ENCODE results near the gene KPNA2. TPM values are rescaled to one million over a fixed set of nuclear protein-coding genes. Genes with fewer than 3 reads are reported as not detected.

Gene KPNA2
- total and polyA plus RNA-seq, 2 of the 13 experiments (the other 11 are each of a cell fraction or from before 2014, with no cell fraction given) = 111 to 305 TPM

DNA sequence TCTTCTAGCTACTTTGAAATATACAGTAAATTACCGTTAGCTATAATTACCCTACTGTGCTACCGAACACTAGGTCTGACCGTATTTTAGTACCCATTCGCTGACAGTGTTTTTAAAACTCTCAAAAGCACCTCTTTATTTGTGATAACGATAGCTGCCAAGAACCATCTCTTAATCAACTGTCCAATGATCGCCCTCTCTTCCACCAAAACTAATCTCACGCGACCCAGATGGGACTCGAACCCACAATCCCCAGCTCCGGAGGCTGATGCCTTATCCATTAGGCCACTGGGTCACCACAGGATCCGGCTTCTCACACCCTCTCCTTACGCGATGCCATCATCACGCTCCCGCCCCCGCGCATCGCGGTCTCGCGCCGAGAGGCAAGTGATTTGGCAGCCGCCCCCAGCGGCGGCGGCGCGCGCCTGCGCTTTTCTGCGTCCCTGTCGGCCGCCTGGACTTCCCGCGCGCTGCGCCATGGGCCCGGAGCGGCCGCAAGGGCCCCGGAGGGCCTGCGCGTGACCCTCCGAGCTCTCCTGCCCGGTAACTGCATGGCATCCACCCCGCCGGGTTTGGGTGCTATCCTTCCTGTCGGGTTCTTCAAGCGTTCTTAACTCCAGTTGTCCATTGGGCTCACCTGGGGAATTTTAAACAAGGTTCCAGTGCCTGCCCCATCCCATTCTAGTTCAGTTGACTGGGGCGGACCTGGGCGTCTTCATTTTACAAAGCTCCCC is 15.7 kb upstream of the KPNA2 start (continued):
- TF ChIP-seq, protein P1, sequence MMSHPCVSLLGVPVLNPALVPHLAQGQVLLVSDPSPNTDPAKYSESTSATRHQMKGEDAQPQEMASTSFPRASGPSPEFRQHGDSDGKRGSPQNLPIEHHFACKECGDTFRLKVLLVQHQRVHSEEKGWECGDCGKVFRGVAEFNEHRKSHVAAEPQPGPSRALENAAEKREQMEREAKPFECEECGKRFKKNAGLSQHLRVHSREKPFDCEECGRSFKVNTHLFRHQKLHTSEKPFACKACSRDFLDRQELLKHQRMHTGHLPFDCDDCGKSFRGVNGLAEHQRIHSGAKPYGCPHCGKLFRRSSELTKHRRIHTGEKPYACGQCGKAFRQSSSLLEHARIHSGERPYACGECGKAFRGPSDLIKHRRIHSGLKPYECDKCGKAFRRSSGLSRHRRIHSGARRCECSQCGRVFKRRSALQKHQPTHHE (CRISPR knock-in tag; IDR thresholded peaks at IDR 0.05; ENCODE audit: borderline replicate concordance) = peak; percentile 87; the same call in 1 of the 2 replicates
- peak; percentile 69 for TF ChIP-seq MTERF4 (CRISPR knock-in tag; IDR thresholded peaks at IDR 0.05)
- TF ChIP-seq PLRG1 (conservative IDR thresholded peaks at IDR 0.05) = no peak
- TF ChIP-seq, protein P2, sequence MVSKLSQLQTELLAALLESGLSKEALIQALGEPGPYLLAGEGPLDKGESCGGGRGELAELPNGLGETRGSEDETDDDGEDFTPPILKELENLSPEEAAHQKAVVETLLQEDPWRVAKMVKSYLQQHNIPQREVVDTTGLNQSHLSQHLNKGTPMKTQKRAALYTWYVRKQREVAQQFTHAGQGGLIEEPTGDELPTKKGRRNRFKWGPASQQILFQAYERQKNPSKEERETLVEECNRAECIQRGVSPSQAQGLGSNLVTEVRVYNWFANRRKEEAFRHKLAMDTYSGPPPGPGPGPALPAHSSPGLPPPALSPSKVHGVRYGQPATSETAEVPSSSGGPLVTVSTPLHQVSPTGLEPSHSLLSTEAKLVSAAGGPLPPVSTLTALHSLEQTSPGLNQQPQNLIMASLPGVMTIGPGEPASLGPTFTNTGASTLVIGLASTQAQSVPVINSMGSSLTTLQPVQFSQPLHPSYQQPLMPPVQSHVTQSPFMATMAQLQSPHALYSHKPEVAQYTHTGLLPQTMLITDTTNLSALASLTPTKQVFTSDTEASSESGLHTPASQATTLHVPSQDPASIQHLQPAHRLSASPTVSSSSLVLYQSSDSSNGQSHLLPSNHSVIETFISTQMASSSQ (IDR thresholded peaks at IDR 0.05; ENCODE audit: low read depth) = peak; percentile 69; the same call in 1 of the 2 replicates
- TF ChIP-seq, protein P2 (CRISPR knock-in tag; IDR thresholded peaks at IDR 0.05; ENCODE audit: borderline replicate concordance) = peak; percentile 67; the same call in 1 of the 2 replicates
- TF ChIP-seq SAP130 (CRISPR knock-in tag; IDR thresholded peaks at IDR 0.05; ENCODE audit: low read depth) = peak; percentile 90
- no peak for TF ChIP-seq RAD51 (IDR thresholded peaks at IDR 0.05; ENCODE audit: borderline replicate concordance)
- TF ChIP-seq, protein P3, sequence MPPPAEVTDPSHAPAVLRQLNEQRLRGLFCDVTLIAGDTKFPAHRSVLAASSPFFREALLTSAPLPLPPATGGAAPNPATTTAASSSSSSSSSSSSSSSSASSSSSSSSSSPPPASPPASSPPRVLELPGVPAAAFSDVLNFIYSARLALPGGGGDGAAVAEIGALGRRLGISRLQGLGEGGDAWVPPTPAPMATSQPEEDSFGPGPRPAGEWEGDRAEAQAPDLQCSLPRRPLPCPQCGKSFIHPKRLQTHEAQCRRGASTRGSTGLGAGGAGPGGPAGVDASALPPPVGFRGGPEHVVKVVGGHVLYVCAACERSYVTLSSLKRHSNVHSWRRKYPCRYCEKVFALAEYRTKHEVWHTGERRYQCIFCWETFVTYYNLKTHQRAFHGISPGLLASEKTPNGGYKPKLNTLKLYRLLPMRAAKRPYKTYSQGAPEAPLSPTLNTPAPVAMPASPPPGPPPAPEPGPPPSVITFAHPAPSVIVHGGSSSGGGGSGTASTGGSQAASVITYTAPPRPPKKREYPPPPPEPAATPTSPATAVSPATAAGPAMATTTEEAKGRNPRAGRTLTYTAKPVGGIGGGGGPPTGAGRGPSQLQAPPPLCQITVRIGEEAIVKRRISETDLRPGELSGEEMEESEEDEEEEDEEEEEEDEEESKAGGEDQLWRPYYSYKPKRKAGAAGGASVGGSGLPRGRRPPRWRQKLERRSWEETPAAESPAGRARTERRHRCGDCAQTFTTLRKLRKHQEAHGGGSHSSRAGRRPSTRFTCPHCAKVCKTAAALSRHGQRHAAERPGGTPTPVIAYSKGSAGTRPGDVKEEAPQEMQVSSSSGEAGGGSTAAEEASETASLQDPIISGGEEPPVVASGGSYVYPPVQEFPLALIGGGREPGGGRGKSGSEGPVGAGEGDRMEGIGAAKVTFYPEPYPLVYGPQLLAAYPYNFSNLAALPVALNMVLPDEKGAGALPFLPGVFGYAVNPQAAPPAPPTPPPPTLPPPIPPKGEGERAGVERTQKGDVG (CRISPR knock-in tag; IDR thresholded peaks at IDR 0.05; ENCODE audit: borderline replicate concordance) = peak; percentile 94
- peak; percentile 90 for TF ChIP-seq ZNF431 (CRISPR knock-in tag; IDR thresholded peaks at IDR 0.05; ENCODE audit: borderline replicate concordance, low read depth)
- TF ChIP-seq FOXJ3 (CRISPR knock-in tag; IDR thresholded peaks at IDR 0.05; ENCODE audit: borderline replicate concordance) = 0 out of 2 replicates have a peak, but pooled peaks have one; percentile 32
- no peak for TF ChIP-seq ZNF260 (CRISPR knock-in tag; IDR thresholded peaks at IDR 0.05; ENCODE audit: borderline replicate concordance, low read depth)
- TF ChIP-seq ZNF781 (CRISPR knock-in tag; IDR thresholded peaks at IDR 0.05; ENCODE audit: borderline replicate concordance, not compliant biosample characterization) = peak; percentile 79
- peak; percentile 46 for TF ChIP-seq SP5 (CRISPR knock-in tag; IDR thresholded peaks at IDR 0.05; ENCODE audit: borderline replicate concordance, low read depth)
- TF ChIP-seq DNMT3B (CRISPR knock-in tag; conservative IDR thresholded peaks at IDR 0.05) = no peak
- TF ChIP-seq SIN3B (IDR thresholded peaks at IDR 0.05; ENCODE audit: low read length) = no peak; the same call in 1 of the 2 replicates
- peak; percentile 74; the same call in 1 of the 2 replicates for TF ChIP-seq KDM1A (CRISPR knock-in tag; IDR thresholded peaks at IDR 0.05)
- peak; percentile 36 for TF ChIP-seq ATF1 (CRISPR knock-in tag; IDR thresholded peaks at IDR 0.05)
- peak; percentile 89 for TF ChIP-seq ZNF776 (CRISPR knock-in tag; IDR thresholded peaks at IDR 0.05)
- TF ChIP-seq ZNF703 (CRISPR knock-in tag; IDR thresholded peaks at IDR 0.05; ENCODE audit: borderline replicate concordance) = peak; percentile 93; the same call in 1 of the 2 replicates
- TF ChIP-seq ZNF101 (CRISPR knock-in tag; IDR thresholded peaks at IDR 0.05; ENCODE audit: borderline replicate concordance, low read depth) = no peak

Data from HepG2 (cell line).